HepG2 (cell line): ENCODE measurements around the gene ITPRIP. TPM values are rescaled to one million over a fixed set of nuclear protein-coding genes. Genes with fewer than 3 reads are reported as not detected.

Source experiments
- ATAC-seq: fragments of 200-7000 bp; cut with Tn5 transposase; 3 replicates; pipeline ENCODE4 v1.9.1; 2020; ENCODE audit warnings: mild to moderate bottlenecking, moderate library complexity
- BruUV-seq: library from RNA; stranded (reverse); fragments of 400-500 nt; replicated peaks from 2 replicates; lab custom pipeline; 2021; lab: Mats Ljungman, UMichigan
- CTCF ChIA-PET: fragments of 300-600 bp; formaldehyde crosslinking; extraction: SDS; loops from one replicate; lab custom pipeline; 2021; ENCODE audit warnings: low total read pairs, inconsistent platforms, low intra/inter-chr PET ratio; lab: Yijun Ruan, JAX
- POLR2A ChIA-PET: fragments of 350-600 bp; sonication (Branson Sonifier 250); formaldehyde crosslinking; loops from one replicate; lab custom pipeline; 2020; ENCODE audit warnings: antibody characterized with exemption, inconsistent platforms; lab: Yijun Ruan, JAX
- DNase-seq: peaks from one replicate; pipeline ENCODE4 v3.0.0-alpha.2; 2015; ENCODE audit warnings: low spot score
- FAIRE-seq: peaks from 3 replicates; lab custom pipeline; 2011; peaks lifted over from hg19 to GRCh38; lab: Jason Lieb, UNC
- H2AFZ ChIP-seq: one replicate; pipeline ENCODE4 v1.6.1; 2011; ENCODE audit warnings: low read length, inconsistent platforms
- H3K27ac ChIP-seq: fragments of 300-600 bp; 3 replicates; pipeline ENCODE4 v1.8.0; 2011; ENCODE audit warnings: mixed run types, mild to moderate bottlenecking, mixed read lengths, low read length, inconsistent platforms; ENCODE audit not compliant: insufficient read depth; ENCODE audit errors: extremely low read length
- H3K27me3 ChIP-seq, 2 experiments: fragments of 200-600 bp in 1 of 2; 2 replicates in 1 of 2; 3 replicates in 1 of 2; pipeline versions ENCODE4 v1.6.0 to v1.8.0; 2011; ENCODE audit warnings: low read length in 2 of 2, mild to moderate bottlenecking in 2 of 2, moderate library complexity in 2 of 2, inconsistent platforms in 1 of 2; ENCODE audit not compliant: insufficient read depth in 2 of 2, control insufficient read depth in 1 of 2
- H3K36me3 ChIP-seq, 2 experiments: fragments of 200-600 bp in 1 of 2; replicated peaks in 1 of 2; 2 replicates in 1 of 2; 3 replicates in 1 of 2; pipeline versions ENCODE4 v1.5.1 to v1.8.0; 2011; ENCODE audit warnings: low read length in 2 of 2, inconsistent platforms in 1 of 2; ENCODE audit not compliant: insufficient read depth in 2 of 2, control insufficient read depth in 1 of 2
- H3K4me1 ChIP-seq: 2 replicates; pipeline ENCODE4 v1.5.1; 2012; ENCODE audit warnings: low read length, inconsistent platforms; ENCODE audit not compliant: insufficient read depth
- H3K4me2 ChIP-seq: 2 replicates; pipeline ENCODE4 v1.6.0; 2011; ENCODE audit warnings: low read depth, low read length, inconsistent platforms
- H3K4me3 ChIP-seq, 3 experiments: fragments of 200-600 bp in 1 of 3; sonication (generic), shearing (Covaris generic) in 1 of 3; replicated peaks in 1 of 3; 2 replicates each; pipeline ENCODE4 v1.5.1; 2011 to 2016; ENCODE audit warnings: low read length in 3 of 3, inconsistent platforms in 2 of 3, low read depth in 2 of 3, mild to moderate bottlenecking in 2 of 3, control low read depth in 1 of 3, mixed read lengths in 1 of 3; ENCODE audit not compliant: insufficient read depth in 1 of 3
- H3K79me2 ChIP-seq: one replicate; pipeline ENCODE4 v1.6.1; 2011; ENCODE audit warnings: low read length, inconsistent platforms; ENCODE audit not compliant: insufficient read depth
- H3K9ac ChIP-seq: 2 replicates; pipeline ENCODE4 v1.6.0; 2011; ENCODE audit warnings: mild to moderate bottlenecking, low read depth, low read length, inconsistent platforms; ENCODE audit not compliant: insufficient read depth
- H3K9me3 ChIP-seq: 2 replicates; pipeline ENCODE4 v1.5.1; 2012; ENCODE audit warnings: mild to moderate bottlenecking, low read length
- H4K20me1 ChIP-seq: 2 replicates; pipeline ENCODE4 v1.6.0; 2011; ENCODE audit warnings: inconsistent platforms, mild to moderate bottlenecking, low read length, moderate library complexity; ENCODE audit not compliant: insufficient read depth
- ATM ChIP-seq: fragments of 450-650 bp; IDR thresholded peaks from 2 replicates; pipeline ENCODE4 v1.7.1; 2017; ENCODE audit warnings: mild to moderate bottlenecking, borderline replicate concordance
- LCORL ChIP-seq, 2 experiments: fragments of 450-650 bp in 1 of 2; sonication (generic) in 1 of 2; formaldehyde crosslinking in 1 of 2; IDR thresholded peaks; 2 replicates each; pipeline versions ENCODE4 v1.5.0 to v1.6.1; 2017 to 2020; ENCODE audit warnings: antibody characterized with exemption in 1 of 2, missing genetic modification reagents in 1 of 2
- MAFG ChIP-seq: sonication (generic); formaldehyde crosslinking; IDR thresholded peaks from 2 replicates; pipeline ENCODE4 v1.5.1; 2020; ENCODE audit warnings: mild to moderate bottlenecking, missing genetic modification reagents
- NCOA5 ChIP-seq: sonication (generic); formaldehyde crosslinking; IDR thresholded peaks from 2 replicates; pipeline ENCODE4 v1.4.0; 2020; ENCODE audit warnings: missing genetic modification reagents
- NFIB ChIP-seq: sonication (generic); formaldehyde crosslinking; IDR thresholded peaks from 2 replicates; pipeline ENCODE4 v1.9.0; 2021; ENCODE audit warnings: missing genetic modification reagents, mild to moderate bottlenecking, borderline replicate concordance
- PBX2 ChIP-seq: IDR thresholded peaks from 2 replicates; pipeline ENCODE4 v1.6.1; 2016; ENCODE audit warnings: control low read depth
- SPEN ChIP-seq: sonication (generic); formaldehyde crosslinking; IDR thresholded peaks from 2 replicates; pipeline ENCODE4 v1.5.1; 2020; ENCODE audit warnings: low read depth, mild to moderate bottlenecking, missing genetic modification reagents
- TAF15 ChIP-seq: fragments of 200-400 bp; formaldehyde crosslinking; IDR thresholded peaks from one replicate; pipeline ENCODE4 v1.6.1; 2018; ENCODE audit warnings: mild to moderate bottlenecking, low read depth, low read length; ENCODE audit not compliant: poor library complexity, severe bottlenecking
- TBP ChIP-seq: sonication (generic); formaldehyde crosslinking; IDR thresholded peaks from 2 replicates; pipeline ENCODE4 v1.5.0; 2020; ENCODE audit warnings: missing genetic modification reagents
- ZFY ChIP-seq: sonication (generic); formaldehyde crosslinking; IDR thresholded peaks from 2 replicates; pipeline ENCODE4 v1.4.0; 2020; ENCODE audit warnings: missing genetic modification reagents
- ZKSCAN5 ChIP-seq: sonication (generic); formaldehyde crosslinking; IDR thresholded peaks from 2 replicates; pipeline ENCODE4 v1.5.1; 2020; ENCODE audit warnings: mild to moderate bottlenecking, missing genetic modification reagents
- ZNF142 ChIP-seq: sonication (generic); formaldehyde crosslinking; IDR thresholded peaks from 2 replicates; pipeline ENCODE4 v1.4.0; 2020; ENCODE audit warnings: missing genetic modification reagents
- ZNF234 ChIP-seq: sonication (generic); formaldehyde crosslinking; conservative IDR thresholded peaks from 2 replicates; pipeline ENCODE4 v1.5.1; 2020; ENCODE audit warnings: mild to moderate bottlenecking, missing genetic modification reagents
- ZNF672 ChIP-seq: sonication (generic); formaldehyde crosslinking; IDR thresholded peaks from 2 replicates; pipeline ENCODE4 v1.8.1; 2022; ENCODE audit warnings: missing genetic modification reagents
- WGBS: methylation state at CpG from one replicate; pipeline ENCODE4 v1.1.6; 2017; ENCODE audit warnings: low lambda C conversion rate; 5-methylcytosine and 5-hydroxymethylcytosine counted together
- in situ Hi-C: cut with HindIII; loops from 2 replicates; pipeline ENCODE4 v1.10.0; 2017; ENCODE audit warnings: low pct_unique_long_range_greater_than_20kb; ENCODE audit not compliant: extremely low pct_ligation_motif_present
- intact Hi-C: fragments of 100-400 bp; cut with micrococcal nuclease; formaldehyde crosslinking; loops from one replicate; pipeline ENCODE4 v1.10.0; 2022; ENCODE audit not compliant: unreplicated experiment
- polyA plus RNA-seq, 8 experiments: library from polyadenylated mRNA; depleted of rRNA in 3 of 8; stranded (reverse) in 7 of 8; unstranded in 1 of 8; fragments of >200 nt; fragmentation: Illumina TruSeq in 4 of 8; extraction: Trizol in 4 of 8; gene quantifications; 2 replicates each; pipeline versions ENCODE4 v1.2.1 to v1.2.3, GENCODE V29; 2011 to 2016; ENCODE audit warnings: low read depth in 4 of 8, missing spikeins in 1 of 8, mixed read lengths in 1 of 8; ENCODE audit not compliant: insufficient read depth in 1 of 8
- total RNA-seq, 5 experiments: library from RNA; depleted of rRNA; stranded (reverse); fragments of >200 nt; fragmentation: Illumina TruSeq; extraction: Trizol; gene quantifications; 2 replicates each; pipeline ENCODE4 v1.2.3, GENCODE V29; 2016; ENCODE audit warnings: low read depth in 1 of 5
- TF ChIP-seq, protein P1 (sequence below): sonication (generic); IDR thresholded peaks from 2 replicates; pipeline ENCODE4 v1.6.1; 2016; ENCODE audit warnings: low read depth, borderline replicate concordance
- TF ChIP-seq, protein P2 (sequence below): sonication (generic); formaldehyde crosslinking; IDR thresholded peaks from 2 replicates; pipeline ENCODE4 v1.4.0; 2020; ENCODE audit warnings: mild to moderate bottlenecking, missing genetic modification reagents

The ITPRIP gene
- total and polyA plus RNA-seq, 2 of the 13 experiments (the other 11 are each of a cell fraction or from before 2014, with no cell fraction given): 1.00 to 2.8 TPM

GRCh38 chr10:104317726-104318299 is 20.5 kb downstream of the ITPRIP start:
- Histone ChIP-seq H3K27me3 (no peaks in the 10 kb centered on the region), H3K9me3 (no peaks in the 10 kb centered on the region), H3K4me3 (no peak overlapping the region), H3K4me1 (no peaks in the 10 kb centered on the region), H2AFZ (no peak overlapping the region), H3K9ac (no peak overlapping the region), H3K27ac (no peak overlapping the region), H4K20me1 (0 out of 2 replicates have a peak, but pooled peaks cover 3% of the 10 kb centered on the region), H3K36me3 (peaks cover 8 to 10% of the 10 kb centered on the region in 2 experiments; a peak in 4 of 5 replicates), H3K4me2 (no peak overlapping the region), H3K79me2 (no peaks in the 10 kb centered on the region)
- POLR2A ChIA-PET: no interaction called here
- DNase-seq (no peak), FAIRE-seq (no peak), ATAC-seq (no peak)
- 89% methylated on average over 7 of the region's 7 CpGs for WGBS
- BruUV-seq: no TSS peak
- CTCF ChIA-PET: no interaction called here
- TF ChIP-seq ZFY (CRISPR knock-in tag) (no peak), ATM (no peak), SPEN (no peak), ZNF142 (CRISPR knock-in tag) (no peak), ZKSCAN5 (CRISPR knock-in tag) (no peak), ZNF672 (CRISPR knock-in tag) (no peak), NFIB (no peak), MAFG (CRISPR knock-in tag) (no peak), PBX2 (CRISPR knock-in tag) (no peak), NCOA5 (CRISPR knock-in tag) (no peak), ZNF234 (CRISPR knock-in tag) (no peak), TAF15 (no peak), LCORL (IDR thresholded peaks at IDR 0.05) (no peak), LCORL (CRISPR knock-in tag; IDR thresholded peaks at IDR 0.05) (no peak), TBP (CRISPR knock-in tag) (no peak)
- TF ChIP-seq, protein P1, sequence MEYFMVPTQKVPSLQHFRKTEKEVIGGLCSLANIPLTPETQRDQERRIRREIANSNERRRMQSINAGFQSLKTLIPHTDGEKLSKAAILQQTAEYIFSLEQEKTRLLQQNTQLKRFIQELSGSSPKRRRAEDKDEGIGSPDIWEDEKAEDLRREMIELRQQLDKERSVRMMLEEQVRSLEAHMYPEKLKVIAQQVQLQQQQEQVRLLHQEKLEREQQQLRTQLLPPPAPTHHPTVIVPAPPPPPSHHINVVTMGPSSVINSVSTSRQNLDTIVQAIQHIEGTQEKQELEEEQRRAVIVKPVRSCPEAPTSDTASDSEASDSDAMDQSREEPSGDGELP: no peak
- TF ChIP-seq, protein P2, sequence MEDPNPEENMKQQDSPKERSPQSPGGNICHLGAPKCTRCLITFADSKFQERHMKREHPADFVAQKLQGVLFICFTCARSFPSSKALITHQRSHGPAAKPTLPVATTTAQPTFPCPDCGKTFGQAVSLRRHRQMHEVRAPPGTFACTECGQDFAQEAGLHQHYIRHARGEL: no peak
- intact Hi-C loops: no loop called here
- in situ Hi-C loops: no loop called here
